PC-9 (cell line): ENCODE data around the gene CD276. TPM values are rescaled to one million over a fixed set of nuclear protein-coding genes. Genes with fewer than 3 reads are reported as not detected.

Source experiments
- BruUV-seq: library from RNA; stranded (reverse); fragments of 400-500 nt; replicated peaks from 2 replicates; lab custom pipeline; 2021; lab: Mats Ljungman, UMichigan
- CTCF ChIA-PET: fragments of 300-600 bp; sonication (Branson Sonifier 250); formaldehyde crosslinking; loops from one replicate; lab custom pipeline; 2022; ENCODE audit warnings: antibody characterized with exemption; lab: Charles Lee
- POLR2A ChIA-PET: fragments of 300-600 bp; sonication (Branson Sonifier 250); formaldehyde crosslinking; loops from one replicate; lab custom pipeline; 2022; ENCODE audit warnings: antibody characterized with exemption; ENCODE audit not compliant: unreplicated experiment; lab: Charles Lee
- DNase-seq, 2 experiments: peaks; one replicate each; pipeline versions ENCODE4 v3.0.0 to v3.0.0-alpha.2; 2015 to 2022; ENCODE audit warnings: mixed read lengths in 1 of 2
- H2AFZ ChIP-seq: fragments of 200-600 bp; sonication (generic); 2 replicates; pipeline ENCODE4 v1.8.1; 2017; ENCODE audit warnings: antibody characterized with exemption
- H3F3A ChIP-seq: fragments of 200-600 bp; sonication (generic); 2 replicates; pipeline ENCODE4 v1.8.1; 2017; ENCODE audit warnings: antibody characterized with exemption, mild to moderate bottlenecking, low read depth; ENCODE audit not compliant: insufficient read depth
- H3K27ac ChIP-seq: fragments of 200-600 bp; sonication (generic); 2 replicates; pipeline ENCODE4 v1.6.1; 2016; ENCODE audit warnings: mixed run types
- H3K27me3 ChIP-seq: fragments of 200-600 bp; sonication (generic); 2 replicates; pipeline ENCODE4 v1.6.1; 2016; ENCODE audit warnings: low read depth, mixed run types; ENCODE audit not compliant: insufficient read depth
- H3K36me3 ChIP-seq: fragments of 200-600 bp; sonication (generic); 2 replicates; pipeline ENCODE4 v1.6.1; 2016; ENCODE audit warnings: low read depth, mixed run types
- H3K4me1 ChIP-seq: fragments of 200-600 bp; sonication (generic); replicated peaks from 2 replicates; pipeline ENCODE4 v1.6.1; 2016; ENCODE audit warnings: mixed run types; ENCODE audit not compliant: insufficient read depth
- H3K4me2 ChIP-seq: fragments of 200-600 bp; sonication (generic); 2 replicates; pipeline ENCODE4 v1.6.1; 2017; ENCODE audit warnings: mixed run types
- H3K4me3 ChIP-seq: fragments of 200-600 bp; sonication (generic); 2 replicates; pipeline ENCODE4 v1.6.1; 2016; ENCODE audit warnings: mixed run types
- H3K79me2 ChIP-seq: fragments of 200-600 bp; sonication (generic); 2 replicates; pipeline ENCODE4 v1.6.1; 2017; ENCODE audit warnings: low read depth, mixed run types
- H3K9me2 ChIP-seq: fragments of 200-600 bp; sonication (generic); 2 replicates; pipeline ENCODE4 v1.8.1; 2017; ENCODE audit warnings: mild to moderate bottlenecking; ENCODE audit not compliant: insufficient read depth
- H3K9me3 ChIP-seq: fragments of 200-600 bp; sonication (generic); 2 replicates; pipeline ENCODE4 v1.8.1; 2016; ENCODE audit warnings: low read depth; ENCODE audit not compliant: insufficient read depth
- H4K20me1 ChIP-seq: fragments of 200-600 bp; sonication (generic); 2 replicates; pipeline ENCODE4 v1.8.1; 2017; ENCODE audit not compliant: insufficient read depth
- CTCF ChIP-seq: fragments of 200-600 bp; sonication (generic); conservative IDR thresholded peaks from 2 replicates; pipeline ENCODE4 v1.6.1; 2017; ENCODE audit warnings: mixed run types, antibody characterized with exemption, mild to moderate bottlenecking, moderate library complexity
- EZH2 ChIP-seq: fragments of 200-600 bp; sonication (generic); IDR thresholded peaks from 2 replicates; pipeline ENCODE4 v1.8.0; 2017; ENCODE audit warnings: antibody characterized with exemption, low read depth
- intact Hi-C: fragments of 100-400 bp; cut with micrococcal nuclease; formaldehyde crosslinking; loops from one replicate; pipeline ENCODE4 v1.10.0; 2022; ENCODE audit not compliant: unreplicated experiment
- total RNA-seq: library from RNA; stranded (reverse); gene quantifications from 2 replicates; pipeline ENCODE4 v1.2.3, GENCODE V29; 2021

CD276 gene
- total RNA-seq, 1 experiment from 2014 or later, result 82.6 TPM

GRCh38 chr15:73717206-73717605 is 33.0 kb downstream of the CD276 start:
- Histone ChIP-seq H3K9me3 (no peaks in the 10 kb centered on the region), H3K4me1 (no peaks in the 10 kb centered on the region), H3F3A (no peaks in the 10 kb centered on the region), H3K4me3 (no peak overlapping the region), H3K9me2 (no peaks in the 10 kb centered on the region), H3K27ac (no peak overlapping the region), H2AFZ (no peak overlapping the region), H3K36me3 (no peaks in the 10 kb centered on the region), H3K79me2 (no peaks in the 10 kb centered on the region), H4K20me1 (no peaks in the 10 kb centered on the region), H3K4me2 (no peak overlapping the region), H3K27me3 (peaks cover 13% of the 10 kb centered on the region)
- CTCF ChIA-PET, result no interaction called here
- intact Hi-C loops, result loop anchor here (10.0 kb wide), 1 partner anchor 188 kb away; no protein-coding TSS in a partner anchor
- no peak for DNase-seq
- TF ChIP-seq EZH2, result no peak
- no peak for TF ChIP-seq CTCF
- BruUV-seq, result no TSS peak
- POLR2A ChIA-PET, result no interaction called here

- BruUV-seq, result no TSS peak
- Histone ChIP-seq H4K20me1 (no peaks in the 10 kb centered on the region), H3K4me2 (no peak overlapping the region), H3K36me3 (no peaks in the 10 kb centered on the region), H3K27ac (no peak overlapping the region), H3F3A (no peaks in the 10 kb centered on the region), H2AFZ (no peak overlapping the region), H3K4me3 (no peak overlapping the region), H3K79me2 (no peaks in the 10 kb centered on the region), H3K9me2 (no peaks in the 10 kb centered on the region), H3K27me3 (peaks cover 18% of the 10 kb centered on the region), H3K4me1 (no peaks in the 10 kb centered on the region), H3K9me3 (no peaks in the 10 kb centered on the region)
- ChIA-PET CTCF (no interaction called here), POLR2A (no interaction called here)
- DNase-seq, result no peak
- intact Hi-C loops, result loop anchor here (10.0 kb wide), 1 partner anchor 187 kb away; no protein-coding TSS in a partner anchor
- TF ChIP-seq EZH2, result no peak
- no peak for TF ChIP-seq CTCF
These were observed 33.6 kb downstream of the CD276 start for GRCh38 chr15:73717802-73718201.

GRCh38 chr15:73718694-73719093 is 34.5 kb downstream of the CD276 start:
- Histone ChIP-seq H3K9me3 (no peaks in the 10 kb centered on the region), H3F3A (no peaks in the 10 kb centered on the region), H4K20me1 (no peaks in the 10 kb centered on the region), H3K4me1 (no peaks in the 10 kb centered on the region), H2AFZ (no peak overlapping the region), H3K27me3 (peaks cover 24% of the 10 kb centered on the region), H3K36me3 (no peaks in the 10 kb centered on the region), H3K4me2 (no peak overlapping the region), H3K9me2 (no peaks in the 10 kb centered on the region), H3K79me2 (no peaks in the 10 kb centered on the region), H3K4me3 (no peak overlapping the region), H3K27ac (no peak overlapping the region)
- POLR2A ChIA-PET, result no interaction called here
- intact Hi-C loops, result loop anchor here (10.0 kb wide), 1 partner anchor 186 kb away; no protein-coding TSS in a partner anchor
- no peak for DNase-seq
- CTCF ChIA-PET, result interaction anchor here (0.6 kb wide), 2 partner anchors 50 to 193 kb away, joined by 5 read pairs; no protein-coding TSS in a partner anchor
- no peak for TF ChIP-seq EZH2
- no TSS peak for BruUV-seq

- no peak for DNase-seq
- Histone ChIP-seq H3F3A (no peaks in the 10 kb centered on the region), H3K36me3 (no peaks in the 10 kb centered on the region), H2AFZ (no peak overlapping the region), H3K4me1 (no peaks in the 10 kb centered on the region), H3K4me2 (no peak overlapping the region), H3K9me3 (no peaks in the 10 kb centered on the region), H3K27me3 (peaks cover 38% of the 10 kb centered on the region), H3K79me2 (no peaks in the 10 kb centered on the region), H3K27ac (no peak overlapping the region), H3K9me2 (no peaks in the 10 kb centered on the region), H4K20me1 (no peaks in the 10 kb centered on the region), H3K4me3 (no peak overlapping the region)
- ChIA-PET POLR2A (no interaction called here), CTCF (no interaction called here)
- TF ChIP-seq CTCF (no peak), EZH2 (no peak)
- BruUV-seq, result no TSS peak
- intact Hi-C loops, result no loop called here
These were observed 38.2 kb downstream of the CD276 start for GRCh38 chr15:73722425-73722824.
